Natural killer cell (primary cell): Measurements from ENCODE around the gene CORIN. TPM values are rescaled to one million over a fixed set of nuclear protein-coding genes. Genes with fewer than 3 reads are reported as not detected.

Experiments
- ATAC-seq, 3 donors: fragments of 150-1000 bp in 2 of 3; fragments of 200-7000 bp in 1 of 3; cut with Tn5 transposase; 1 replicate in 1 of 3; 2 replicates in 2 of 3; pipeline ENCODE4 v1.10.0; 2021; ENCODE audit warnings: mild to moderate bottlenecking in 2 of 3, moderate library complexity in 2 of 3
- DNase-seq, 2 donors: peaks; one replicate each; pipeline versions ENCODE4 v3.0.0 to v3.0.0-alpha.2; 2013 to 2021; ENCODE audit warnings: mixed read lengths in 1 of 2
- H3K27ac ChIP-seq: one replicate; pipeline ENCODE4 v1.5.1; 2013; ENCODE audit warnings: mild to moderate bottlenecking, low read length
- H3K27me3 ChIP-seq: one replicate; pipeline ENCODE4 v1.6.1; 2013; ENCODE audit warnings: low read length; ENCODE audit not compliant: control insufficient read depth, insufficient read depth
- H3K36me3 ChIP-seq: one replicate; pipeline ENCODE4 v1.6.1; 2013; ENCODE audit warnings: low read length; ENCODE audit not compliant: control insufficient read depth, insufficient read depth
- H3K4me1 ChIP-seq: one replicate; pipeline ENCODE4 v1.6.1; 2013; ENCODE audit warnings: low read length; ENCODE audit not compliant: control insufficient read depth, insufficient read depth
- H3K4me3 ChIP-seq: one replicate; pipeline ENCODE4 v1.5.1; 2013; ENCODE audit warnings: low read length
- H3K9me3 ChIP-seq: one replicate; pipeline ENCODE4 v1.6.1; 2013; ENCODE audit warnings: low read length; ENCODE audit not compliant: control insufficient read depth, insufficient read depth
- H3K27ac Mint-ChIP-seq, 2 donors: one replicate each; pipeline ENCODE4 v1.8.0; 2022; ENCODE audit warnings: mild to moderate bottlenecking in 2 of 2, mixed read lengths in 2 of 2, moderate library complexity in 1 of 2
- H3K27me3 Mint-ChIP-seq, 2 donors: one replicate each; pipeline ENCODE4 v1.8.0; 2022; ENCODE audit warnings: low read depth in 2 of 2, mixed read lengths in 2 of 2
- H3K36me3 Mint-ChIP-seq: one replicate; pipeline ENCODE4 v1.8.0; 2022; ENCODE audit warnings: mixed read lengths
- H3K4me1 Mint-ChIP-seq, 2 donors: one replicate each; pipeline ENCODE4 v1.8.0; 2022; ENCODE audit warnings: mixed read lengths in 2 of 2
- H3K4me3 Mint-ChIP-seq: one replicate; pipeline ENCODE4 v1.8.0; 2022; ENCODE audit warnings: mild to moderate bottlenecking, moderate library complexity, mixed read lengths
- H3K9me3 Mint-ChIP-seq, 2 donors: one replicate each; pipeline ENCODE4 v1.8.0; 2022; ENCODE audit warnings: mixed read lengths in 2 of 2
- WGBS: methylation state at CpG from one replicate; pipeline ENCODE4 v1.1.7; 2013; ENCODE audit warnings: missing lambda C conversion rate; ENCODE audit not compliant: insufficient coverage; 5-methylcytosine and 5-hydroxymethylcytosine counted together
- intact Hi-C: fragments of 100-400 bp; cut with micrococcal nuclease; formaldehyde crosslinking; loops from one replicate; pipeline ENCODE4 v1.14.2; 2022
- total RNA-seq, 4 donors: library from RNA; stranded (reverse); fragments of 120-200 nt in 1 of 4; gene quantifications; one replicate each; pipeline versions ENCODE4 v1.2.3 to v1.2.4, GENCODE V29; 2013 to 2022
- TF ChIP-seq, protein P1 (sequence below): fragments of 200-600 bp; IDR thresholded peaks from one replicate; pipeline ENCODE4 v1.8.0; 2022; ENCODE audit warnings: antibody characterized with exemption

The CORIN gene
- total RNA-seq, 3 donors from 2014 or later (not counting 1 experiment from before 2014, with no cell fraction given) = 0.78 TPM; not detected in 2

DNA sequence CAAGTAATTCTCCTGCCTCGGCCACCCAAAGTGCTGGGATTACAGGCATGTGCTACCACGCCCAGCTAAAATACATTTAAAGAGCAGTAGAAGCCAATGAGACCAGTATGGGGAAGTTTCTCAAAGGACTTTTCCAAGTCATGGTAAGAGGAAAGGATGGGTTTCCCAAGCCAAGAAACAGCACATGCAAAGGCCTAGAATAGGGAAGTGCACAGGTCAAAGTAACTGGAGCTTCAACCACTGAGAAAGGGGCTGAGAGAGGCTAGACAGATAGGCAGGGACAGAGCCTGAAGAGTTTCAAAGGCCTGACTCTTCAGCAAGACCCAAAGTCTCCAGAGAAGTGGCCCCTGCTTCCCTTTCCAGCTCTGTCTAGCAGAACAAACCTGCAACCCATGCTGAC lies 162.1 kb downstream of the CORIN start:
- Mint-ChIP-seq H3K27me3 (peaks cover 9 to 43% of the 10 kb centered on the region in 2 donors), H3K4me3 (no peak overlapping the region), H3K36me3 (no peaks in the 10 kb centered on the region), H3K9me3 (no peaks in the 10 kb centered on the region), H3K4me1 (no peaks in the 10 kb centered on the region), H3K27ac (no peak overlapping the region)
- no peaks in the 10 kb centered on the region for H3K9me3 ChIP-seq
- intact Hi-C loops = no loop called here
- TF ChIP-seq, protein P1, sequence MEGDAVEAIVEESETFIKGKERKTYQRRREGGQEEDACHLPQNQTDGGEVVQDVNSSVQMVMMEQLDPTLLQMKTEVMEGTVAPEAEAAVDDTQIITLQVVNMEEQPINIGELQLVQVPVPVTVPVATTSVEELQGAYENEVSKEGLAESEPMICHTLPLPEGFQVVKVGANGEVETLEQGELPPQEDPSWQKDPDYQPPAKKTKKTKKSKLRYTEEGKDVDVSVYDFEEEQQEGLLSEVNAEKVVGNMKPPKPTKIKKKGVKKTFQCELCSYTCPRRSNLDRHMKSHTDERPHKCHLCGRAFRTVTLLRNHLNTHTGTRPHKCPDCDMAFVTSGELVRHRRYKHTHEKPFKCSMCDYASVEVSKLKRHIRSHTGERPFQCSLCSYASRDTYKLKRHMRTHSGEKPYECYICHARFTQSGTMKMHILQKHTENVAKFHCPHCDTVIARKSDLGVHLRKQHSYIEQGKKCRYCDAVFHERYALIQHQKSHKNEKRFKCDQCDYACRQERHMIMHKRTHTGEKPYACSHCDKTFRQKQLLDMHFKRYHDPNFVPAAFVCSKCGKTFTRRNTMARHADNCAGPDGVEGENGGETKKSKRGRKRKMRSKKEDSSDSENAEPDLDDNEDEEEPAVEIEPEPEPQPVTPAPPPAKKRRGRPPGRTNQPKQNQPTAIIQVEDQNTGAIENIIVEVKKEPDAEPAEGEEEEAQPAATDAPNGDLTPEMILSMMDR = no peak
- H3K4me3 ChIP-seq = no peak overlapping the region
- DNase-seq (no peak), ATAC-seq (no peak)
- H3K27me3 ChIP-seq = no peaks in the 10 kb centered on the region
- no peaks in the 10 kb centered on the region for H3K4me1 ChIP-seq
- H3K27ac ChIP-seq = no peak overlapping the region
- H3K36me3 ChIP-seq = no peaks in the 10 kb centered on the region
- WGBS = 93% methylated on average over 2 of the region's 2 CpGs

DNA sequence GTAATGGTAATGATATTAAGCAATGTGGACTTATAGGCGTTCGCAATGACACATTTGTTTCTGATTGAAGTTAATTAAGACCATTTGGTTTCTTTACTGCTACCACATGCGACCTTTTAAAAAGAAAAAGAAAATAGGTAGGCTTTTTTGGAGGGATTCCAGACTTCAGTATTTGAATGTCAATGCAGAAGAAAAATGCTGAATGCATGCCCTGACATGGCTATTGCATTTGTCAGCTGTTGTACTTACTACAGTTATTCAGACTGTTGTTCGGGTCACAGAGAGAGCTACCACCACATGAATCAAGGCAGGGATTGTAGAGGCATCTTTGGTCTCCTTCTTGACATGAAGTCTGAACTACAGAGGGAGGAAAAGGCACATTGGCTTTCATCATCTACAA lies 163.7 kb downstream of the CORIN start:
- H3K4me1 Mint-ChIP-seq = no peaks in the 10 kb centered on the region
- DNase-seq = no peak
- H3K27me3 Mint-ChIP-seq = peaks cover 0 to 39% of the 10 kb centered on the region in 2 donors
- 84% methylated on average over 4 of the region's 4 CpGs for WGBS
- no peaks in the 10 kb centered on the region for H3K36me3 Mint-ChIP-seq
- no peaks in the 10 kb centered on the region for H3K4me1 ChIP-seq
- ATAC-seq = no peak
- no peak overlapping the region for H3K4me3 ChIP-seq
- H3K27ac ChIP-seq = no peak overlapping the region
- no peak overlapping the region for H3K27ac Mint-ChIP-seq
- TF ChIP-seq, protein P1 = no peak
- no peak overlapping the region for H3K4me3 Mint-ChIP-seq
- H3K9me3 Mint-ChIP-seq = no peaks in the 10 kb centered on the region
- intact Hi-C loops = no loop called here
- H3K27me3 ChIP-seq = no peaks in the 10 kb centered on the region
- no peaks in the 10 kb centered on the region for H3K36me3 ChIP-seq
- no peaks in the 10 kb centered on the region for H3K9me3 ChIP-seq

DNA sequence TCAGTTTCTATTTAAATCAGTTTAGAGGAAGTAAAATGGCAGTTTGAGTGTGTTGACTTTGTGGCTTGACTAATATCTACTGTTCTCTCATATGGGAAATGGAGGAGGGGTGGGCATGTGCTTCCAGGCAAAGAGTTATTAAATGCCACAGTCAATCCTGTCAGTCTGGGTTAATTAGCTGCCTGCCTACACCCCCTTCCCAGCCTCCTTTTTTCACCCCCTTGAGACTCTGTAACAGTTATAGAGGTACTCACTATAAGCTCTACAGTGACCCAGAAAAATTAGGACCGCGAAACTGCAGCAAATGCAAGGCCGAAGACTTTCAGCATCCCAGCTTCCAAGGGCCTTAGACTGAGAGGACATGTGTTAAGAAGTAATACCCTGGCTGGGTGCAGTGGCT lies 165.2 kb downstream of the CORIN start:
- peaks cover 2 to 39% of the 10 kb centered on the region in 2 donors for H3K27me3 Mint-ChIP-seq
- H3K27ac Mint-ChIP-seq = no peak overlapping the region
- no peaks in the 10 kb centered on the region for H3K4me1 ChIP-seq
- ATAC-seq = no peak
- H3K4me1 Mint-ChIP-seq = no peaks in the 10 kb centered on the region
- no peaks in the 10 kb centered on the region for H3K36me3 ChIP-seq
- H3K27ac ChIP-seq = no peak overlapping the region
- H3K27me3 ChIP-seq = no peaks in the 10 kb centered on the region
- H3K9me3 ChIP-seq = no peaks in the 10 kb centered on the region
- H3K4me3 ChIP-seq = no peak overlapping the region
- WGBS = 100% methylated on average over 3 of the region's 3 CpGs
- intact Hi-C loops = no loop called here
- DNase-seq = no peak
- TF ChIP-seq, protein P1 = no peak
- H3K4me3 Mint-ChIP-seq = no peak overlapping the region
- H3K9me3 Mint-ChIP-seq = no peaks in the 10 kb centered on the region
- no peaks in the 10 kb centered on the region for H3K36me3 Mint-ChIP-seq

DNA sequence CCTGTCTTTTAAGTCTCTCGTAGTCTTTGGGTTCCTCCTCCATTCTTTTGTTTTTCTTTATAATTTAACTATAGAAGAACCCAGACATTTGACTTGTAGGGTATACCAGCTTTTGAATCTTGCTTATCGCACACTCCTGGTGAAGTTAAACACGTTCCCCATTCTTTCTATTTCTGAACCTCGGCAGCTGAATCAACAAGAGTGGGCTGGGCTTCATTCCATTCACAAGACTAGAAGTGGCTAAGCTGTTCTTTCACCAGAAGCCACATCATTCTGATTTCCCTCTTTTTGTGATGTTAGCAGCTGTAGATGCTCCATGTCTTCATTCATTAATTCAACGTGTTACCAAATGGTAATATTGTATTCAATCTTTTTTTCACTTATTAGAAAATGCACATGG lies 167.9 kb downstream of the CORIN start:
- H3K27ac Mint-ChIP-seq = no peak overlapping the region
- H3K4me1 Mint-ChIP-seq = no peaks in the 10 kb centered on the region
- TF ChIP-seq, protein P1 = no peak

More for the DNA sequence above, 167.9 kb downstream of the CORIN start:
- no peak for DNase-seq
- no peak overlapping the region for H3K4me3 Mint-ChIP-seq
- Histone ChIP-seq H3K9me3 (no peaks in the 10 kb centered on the region), H3K36me3 (no peaks in the 10 kb centered on the region), H3K4me3 (no peak overlapping the region), H3K4me1 (no peaks in the 10 kb centered on the region), H3K27ac (no peak overlapping the region), H3K27me3 (no peaks in the 10 kb centered on the region)
- ATAC-seq = no peak
- intact Hi-C loops = loop anchor here (2.0 kb wide), 1 partner anchor 169 kb away; the partner anchor contains the start of gene CORIN
- H3K36me3 Mint-ChIP-seq = no peaks in the 10 kb centered on the region
- H3K9me3 Mint-ChIP-seq = no peaks in the 10 kb centered on the region
- peaks cover 16 to 64% of the 10 kb centered on the region in 2 donors for H3K27me3 Mint-ChIP-seq
- WGBS = 77% methylated on average over 4 of the region's 5 CpGs
